HG02943 (cell line): ENCODE measurements around the gene ATP8A2.
"Not testable (repeated sequence)": the region's sequence is repeated elsewhere in the genome, so short reads cannot be mapped to it uniquely, and the experiment has no call there.

Source experiments
- ATAC-seq: cut with Tn5 transposase; IDR thresholded peaks from one replicate; pipeline ENCODE4 v1.9.1; 2021; ENCODE audit warnings: mild to moderate bottlenecking, low read depth, moderate library complexity; ENCODE audit not compliant: unreplicated experiment

The ATP8A2 gene

DNA sequence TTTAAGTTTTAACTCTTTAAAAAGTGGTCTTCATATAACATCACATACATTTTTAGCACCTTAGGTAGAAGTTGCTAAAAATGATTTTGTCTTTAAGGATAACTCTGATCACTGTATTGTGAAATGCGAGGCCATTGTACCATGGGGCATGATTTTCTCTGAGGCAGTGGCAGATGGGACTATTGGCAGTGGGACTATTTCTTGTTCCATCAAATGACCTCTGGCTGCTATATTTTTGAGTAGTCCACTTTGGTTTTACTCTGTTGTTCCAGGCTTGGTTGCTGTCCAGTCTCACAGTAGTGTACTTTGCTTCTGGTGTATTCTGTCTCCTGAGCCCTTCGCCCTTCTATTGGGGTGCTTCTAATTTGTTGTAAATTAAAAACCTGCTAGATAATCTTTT lies 156.5 kb downstream of the ATP8A2 start:
- ATAC-seq: no peak

DNA sequence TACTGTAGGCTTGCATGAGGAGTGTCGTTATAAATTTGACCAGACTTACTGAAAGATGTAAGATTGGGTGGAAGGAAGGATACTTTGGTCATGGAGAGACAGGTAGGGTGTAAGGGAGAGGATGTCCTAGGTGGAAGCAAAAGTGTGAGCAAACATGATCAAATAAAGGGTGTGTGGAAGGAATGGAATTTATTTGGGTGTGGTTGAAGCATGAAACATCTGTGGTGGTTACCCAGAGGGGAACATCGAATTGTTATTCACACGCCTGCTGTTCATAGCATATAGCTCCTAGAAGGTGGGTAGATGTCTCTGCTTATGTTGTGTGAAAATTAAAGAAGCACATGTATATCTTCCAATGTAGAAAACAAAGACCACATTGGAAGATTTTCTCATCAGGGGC lies 157.7 kb downstream of the ATP8A2 start:
- no peak for ATAC-seq

DNA sequence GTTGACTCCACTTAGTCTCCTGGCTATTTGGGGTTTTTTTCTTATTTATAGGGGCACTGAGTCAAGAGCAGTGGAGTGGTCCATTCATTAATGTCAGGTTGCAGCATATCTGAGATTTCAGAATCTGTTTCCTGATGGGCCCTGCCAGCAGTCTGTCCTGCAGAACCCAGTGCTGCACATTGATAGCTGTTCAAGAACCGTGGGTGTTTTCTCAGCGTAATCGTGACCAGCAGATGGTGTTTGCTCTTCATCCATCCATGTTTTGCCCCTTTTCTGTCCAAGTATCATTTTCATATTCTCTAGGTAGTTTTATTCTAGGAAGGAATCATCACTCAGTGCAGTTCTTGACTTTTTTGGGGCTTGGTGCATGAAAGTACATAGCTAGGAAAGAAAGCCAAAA lies 166.5 kb downstream of the ATP8A2 start:
- ATAC-seq: no peak

DNA sequence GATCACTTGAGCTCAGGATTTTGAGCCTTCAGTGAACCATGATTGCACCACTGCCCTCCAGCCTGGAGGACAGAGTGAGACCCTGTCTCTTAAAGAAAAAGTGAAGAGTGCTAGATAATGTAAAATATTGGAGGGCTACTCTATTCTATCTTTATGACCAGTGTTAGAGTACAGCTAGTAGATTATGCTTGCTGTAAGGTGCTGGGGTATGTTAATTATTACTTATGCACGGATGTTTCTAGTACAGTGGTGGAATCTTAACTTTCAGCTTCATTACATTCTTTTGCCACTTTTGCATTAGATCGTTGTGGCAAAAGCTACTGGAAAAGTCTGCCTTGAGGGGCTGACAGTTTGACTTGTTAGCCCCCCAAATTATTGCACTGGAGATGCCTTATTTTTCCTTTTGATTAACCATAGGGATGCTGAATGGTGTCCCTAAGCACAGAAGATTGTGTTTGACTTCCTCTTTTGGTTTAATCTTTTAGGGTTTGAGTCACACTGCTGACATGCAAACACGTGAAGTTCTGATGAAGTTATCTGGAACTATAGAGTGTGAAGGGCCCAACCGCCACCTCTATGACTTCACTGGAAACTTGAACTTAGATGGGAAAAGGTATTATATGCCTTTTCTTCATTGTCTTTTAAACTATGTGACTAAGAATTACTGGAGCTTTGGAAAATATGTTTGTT lies 169.8 kb downstream of the ATP8A2 start:
- no peak for ATAC-seq

DNA sequence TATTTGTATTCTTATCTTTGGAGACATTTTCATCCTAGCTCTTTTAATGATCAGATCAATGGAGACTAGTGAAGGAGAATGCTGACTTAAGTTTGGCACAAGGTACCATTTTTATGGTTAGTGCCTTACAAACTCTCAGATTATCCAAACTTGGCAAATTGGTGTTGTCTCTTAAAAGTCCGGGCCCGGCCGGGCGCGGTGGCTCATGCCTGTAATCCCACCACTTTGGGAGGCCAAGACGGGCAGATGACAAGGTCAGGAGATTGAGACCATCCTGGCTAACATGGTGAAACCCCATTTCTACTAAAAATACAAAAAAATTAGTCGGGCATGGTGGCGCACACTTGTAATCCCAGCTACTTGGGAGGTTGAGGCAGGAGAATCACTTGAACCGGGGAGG lies 177.2 kb downstream of the ATP8A2 start:
- ATAC-seq: not testable (repeated sequence)

DNA sequence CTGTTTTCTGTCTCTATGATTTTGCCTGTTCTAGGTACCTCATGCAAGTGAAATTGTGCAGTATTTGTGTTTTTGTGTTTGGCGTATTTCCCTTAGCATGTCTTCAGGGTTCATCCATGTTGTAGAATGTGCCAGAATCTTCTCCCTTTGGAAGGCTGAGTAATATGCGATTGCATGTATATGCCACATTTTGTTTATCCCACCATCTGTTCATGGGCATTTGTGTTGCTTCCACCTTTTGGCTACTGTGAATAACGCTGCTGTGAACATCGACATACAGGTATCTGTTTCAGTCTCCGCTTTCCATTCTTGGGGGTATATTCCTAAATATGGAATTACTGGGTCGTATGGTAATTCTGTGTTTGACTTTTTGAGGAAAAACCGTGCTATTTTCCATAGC lies 190.0 kb downstream of the ATP8A2 start:
- no peak for ATAC-seq

DNA sequence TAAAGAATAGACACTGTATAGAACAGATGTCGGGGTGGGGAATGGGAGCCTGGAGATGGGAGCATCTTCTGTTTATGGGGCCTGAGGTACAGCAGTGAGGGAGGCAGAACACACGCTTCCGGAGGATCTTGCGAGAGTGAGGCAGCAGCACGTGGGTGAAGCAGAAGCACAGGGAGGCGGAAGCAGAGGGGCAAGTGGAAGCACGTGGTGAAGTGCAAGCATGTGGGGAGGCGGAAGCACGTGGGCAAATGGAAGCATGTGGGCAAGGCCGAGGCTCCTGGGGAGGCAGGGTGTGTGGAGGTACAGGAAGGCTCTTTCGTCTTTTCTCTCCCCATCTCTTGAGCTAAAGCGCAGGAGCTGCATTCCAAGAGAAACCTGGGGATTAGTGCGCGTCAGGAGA lies 198.4 kb downstream of the ATP8A2 start:
- ATAC-seq: no peak

DNA sequence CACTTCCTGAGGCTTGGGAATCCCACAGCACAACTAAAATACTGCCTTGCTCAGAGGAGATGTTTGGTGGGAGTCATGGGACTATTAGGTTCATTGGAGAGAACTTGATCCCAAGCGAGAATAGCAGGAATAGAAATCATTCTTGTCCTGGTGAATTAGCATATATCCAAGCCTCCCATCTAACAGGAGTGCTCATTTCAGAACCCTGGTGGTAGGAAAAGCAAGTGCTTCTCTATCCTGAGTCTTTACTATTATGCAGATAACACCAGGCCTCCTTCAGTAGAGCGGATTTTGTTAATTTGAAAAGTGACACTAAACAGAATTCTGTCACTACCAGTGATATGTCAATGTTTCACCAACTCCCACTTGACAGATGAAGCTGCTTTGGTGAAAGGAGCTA lies 199.5 kb downstream of the ATP8A2 start:
- no peak for ATAC-seq

DNA sequence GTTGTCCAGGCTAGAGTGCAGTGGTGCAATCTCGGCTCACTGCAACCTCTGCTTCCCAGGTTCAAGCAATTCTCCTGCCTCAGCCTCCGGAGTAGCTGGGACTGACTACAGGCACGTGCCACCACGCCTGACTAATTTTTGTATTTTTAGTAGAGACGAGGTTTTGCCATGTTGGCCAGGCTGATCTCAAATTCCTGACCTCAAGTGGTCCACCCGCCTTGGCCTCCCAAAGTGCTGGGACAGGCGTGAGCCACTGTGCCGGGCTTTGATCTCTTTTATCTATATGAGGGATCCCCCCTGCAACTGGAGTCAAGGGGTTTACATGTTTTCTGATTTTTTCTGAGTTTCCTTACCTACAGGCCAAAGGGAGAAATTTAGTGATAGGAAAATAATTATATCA lies 200.4 kb downstream of the ATP8A2 start:
- not testable (repeated sequence) for ATAC-seq

DNA sequence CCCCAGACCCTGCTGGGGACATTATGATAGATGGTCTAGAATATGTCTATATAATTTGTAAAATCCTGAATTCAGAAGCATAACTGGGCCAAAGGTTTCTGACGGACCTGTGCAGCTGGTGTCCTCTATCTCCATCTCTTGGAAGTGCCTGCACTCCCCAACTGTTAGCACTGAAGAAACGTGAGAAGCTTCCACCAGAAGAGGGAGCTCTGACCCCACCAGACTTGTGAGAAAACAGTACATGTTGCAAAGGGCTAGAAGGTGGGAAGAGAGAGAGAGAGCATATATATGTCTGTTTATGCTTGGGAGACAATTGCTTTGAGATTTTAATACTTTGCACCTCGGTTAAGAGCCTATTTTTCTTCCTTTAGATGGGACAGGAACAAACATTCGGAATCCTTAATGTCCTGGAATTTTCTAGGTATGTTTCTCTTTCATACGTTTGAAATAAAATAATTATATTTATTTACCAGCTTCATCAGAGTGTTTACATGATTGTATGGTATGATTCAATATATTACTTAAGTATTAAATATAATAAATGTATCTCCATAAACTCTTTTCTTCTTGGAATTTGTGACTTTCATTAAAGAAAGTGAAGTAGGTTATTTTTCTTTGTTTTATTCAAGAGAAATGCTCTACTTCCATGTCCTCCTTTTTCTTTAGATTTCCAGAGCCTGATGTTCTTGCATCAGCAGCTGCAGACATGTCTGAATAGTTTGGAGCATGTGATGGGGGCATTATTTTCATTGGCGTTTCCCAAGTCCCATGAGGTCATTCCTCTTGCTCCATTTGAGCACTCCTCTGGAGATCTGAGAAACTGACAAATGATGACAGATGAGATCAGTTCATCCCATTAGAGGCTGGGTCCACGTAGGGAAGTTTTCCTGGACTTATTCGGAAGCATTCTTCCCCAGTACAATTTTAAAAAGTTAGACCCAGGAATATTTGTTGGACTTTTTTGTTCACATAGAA lies 202.9 kb downstream of the ATP8A2 start:
- ATAC-seq: peak; percentile 63

DNA sequence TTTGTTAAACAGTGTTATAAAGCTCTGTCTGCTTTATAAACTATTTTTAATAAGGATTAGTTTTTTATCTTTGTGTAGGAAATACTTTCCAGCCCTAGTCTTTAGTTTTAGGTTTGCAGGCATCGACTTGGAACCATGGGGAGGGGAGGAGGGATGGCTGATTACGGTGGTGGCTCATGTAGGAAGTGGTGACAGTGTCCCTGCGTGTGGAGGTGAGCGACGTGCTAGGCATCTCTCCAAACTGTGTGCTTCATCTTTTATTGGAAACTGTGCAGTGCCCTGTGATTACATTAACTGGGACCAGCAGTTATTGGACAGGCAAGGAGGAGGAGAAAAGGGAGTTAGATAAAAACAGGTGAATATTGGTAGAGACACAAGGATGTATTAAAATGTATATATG lies 203.8 kb downstream of the ATP8A2 start:
- no peak for ATAC-seq

DNA sequence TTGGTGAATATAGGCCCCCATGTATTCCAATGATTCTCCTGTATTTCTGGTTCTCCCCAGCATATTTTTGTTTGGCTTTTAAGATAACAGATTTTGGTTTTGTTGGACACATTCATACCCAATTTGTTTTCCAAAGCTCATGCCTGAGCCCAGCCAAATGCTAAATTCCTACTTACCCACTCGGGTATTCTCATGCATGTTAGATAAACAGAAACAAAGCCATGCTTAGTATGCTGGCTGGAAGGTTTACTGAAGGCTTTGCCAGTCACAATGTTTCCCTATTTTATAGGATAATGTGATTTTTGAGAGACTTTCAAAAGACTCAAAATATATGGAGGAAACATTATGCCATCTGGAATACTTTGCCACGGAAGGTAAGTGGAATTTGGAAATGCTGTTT lies 206.8 kb downstream of the ATP8A2 start:
- ATAC-seq: no peak

DNA sequence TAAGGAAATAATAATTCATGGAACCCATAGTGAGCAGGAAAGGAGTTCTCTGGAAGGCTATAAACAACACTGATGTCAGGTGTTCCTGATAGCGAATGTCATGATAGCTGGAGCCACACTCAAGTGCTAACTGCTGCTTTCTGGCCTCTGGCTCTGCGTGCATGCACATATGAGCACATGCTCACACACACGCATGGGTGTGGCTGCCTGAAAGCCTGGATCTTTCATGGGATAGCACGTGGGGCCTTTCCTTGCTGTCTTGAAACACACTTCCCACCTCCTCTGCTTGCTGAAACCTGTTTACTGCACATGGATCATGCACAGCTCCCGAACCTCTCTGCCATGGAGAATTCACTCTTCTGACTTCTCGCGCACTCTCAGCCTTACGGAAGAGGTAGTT lies 207.4 kb downstream of the ATP8A2 start:
- ATAC-seq: no peak

DNA sequence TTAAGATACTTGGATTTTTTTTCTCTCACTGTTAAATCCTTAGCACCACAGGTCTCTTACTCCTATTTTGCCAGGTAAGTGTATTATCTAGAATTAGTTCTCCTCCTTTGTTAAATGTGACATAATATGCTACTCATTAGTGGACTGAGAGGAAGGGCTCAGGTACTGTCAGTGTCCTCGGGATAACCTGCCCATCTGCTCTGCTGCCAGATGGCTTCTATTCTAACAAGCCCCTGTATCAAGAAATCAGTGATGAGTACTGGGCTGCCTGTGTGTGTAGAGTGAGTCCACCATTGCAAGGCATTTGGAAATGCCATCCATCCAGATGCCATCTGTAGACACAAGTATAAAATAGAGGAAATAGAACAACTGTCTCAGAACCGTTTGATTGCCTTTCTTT lies 209.6 kb downstream of the ATP8A2 start:
- no peak for ATAC-seq

DNA sequence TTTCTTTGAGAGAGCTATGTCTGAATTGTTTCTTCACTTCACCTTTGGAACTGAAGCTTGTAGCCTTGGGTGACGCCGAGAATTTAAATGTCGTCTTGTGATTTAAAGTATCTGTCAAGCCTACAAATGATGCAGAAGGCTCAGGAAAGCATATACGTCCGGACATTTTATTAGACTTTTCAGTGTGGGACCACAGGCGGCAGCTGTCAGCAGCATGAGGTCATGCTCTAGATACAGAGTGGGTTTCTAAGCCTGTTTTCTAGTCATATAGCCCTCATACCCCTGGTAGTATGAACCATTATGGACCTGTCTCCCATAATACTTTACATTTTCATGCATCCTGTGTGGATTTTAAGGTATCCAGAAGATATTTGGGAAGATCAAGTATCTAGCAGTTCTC lies 212.3 kb downstream of the ATP8A2 start:
- ATAC-seq: no peak

DNA sequence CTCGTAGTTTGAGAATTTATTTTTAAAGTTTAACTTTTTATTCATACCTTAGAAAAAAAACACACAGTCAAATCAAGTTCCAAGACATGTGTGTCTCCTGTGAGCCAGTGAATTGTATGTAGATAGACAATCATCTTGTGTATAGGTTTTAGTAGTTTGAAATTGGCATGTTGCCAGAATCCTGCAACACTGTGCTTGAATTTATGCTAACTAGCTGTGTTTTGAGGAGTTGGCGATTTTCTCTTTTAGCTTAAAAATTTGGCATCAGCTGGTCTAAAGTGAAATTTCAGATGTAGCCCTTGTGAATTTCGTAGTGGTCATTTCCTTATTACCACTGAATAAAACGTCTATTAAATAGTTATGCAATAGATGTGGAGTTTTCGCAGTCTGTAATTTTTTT lies 213.2 kb downstream of the ATP8A2 start:
- no peak for ATAC-seq

DNA sequence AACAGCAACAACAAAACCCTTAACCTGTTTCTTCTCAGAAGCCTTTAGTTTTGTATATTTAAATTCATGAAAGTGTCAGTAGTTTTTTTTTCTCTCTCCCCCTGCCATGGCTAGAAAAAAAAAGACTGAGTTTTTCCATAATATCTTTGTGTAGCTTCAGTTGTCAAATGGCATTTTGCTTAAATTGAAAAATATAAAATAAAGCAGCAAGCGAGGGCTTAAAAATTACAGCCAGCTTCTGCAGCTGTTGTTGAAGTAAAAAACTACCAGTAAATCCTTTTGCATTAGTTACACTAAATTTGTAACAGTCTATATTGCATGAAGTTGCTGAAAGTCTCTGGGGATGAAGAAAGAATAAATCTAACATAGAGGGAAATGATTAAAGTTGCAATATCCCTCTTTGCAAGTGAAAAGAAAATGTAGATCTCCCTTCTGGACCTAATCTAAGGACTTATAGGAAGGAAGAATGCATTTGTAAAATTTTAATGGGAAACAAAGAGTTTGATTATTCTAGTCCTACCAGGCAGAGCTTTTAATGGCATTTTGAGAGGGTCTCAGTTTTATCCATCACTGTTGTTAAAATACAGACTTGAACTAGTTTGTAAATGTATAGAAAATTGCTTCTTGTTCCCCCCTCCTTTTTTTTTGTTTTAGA lies 215.7 kb downstream of the ATP8A2 start:
- ATAC-seq: no peak

DNA sequence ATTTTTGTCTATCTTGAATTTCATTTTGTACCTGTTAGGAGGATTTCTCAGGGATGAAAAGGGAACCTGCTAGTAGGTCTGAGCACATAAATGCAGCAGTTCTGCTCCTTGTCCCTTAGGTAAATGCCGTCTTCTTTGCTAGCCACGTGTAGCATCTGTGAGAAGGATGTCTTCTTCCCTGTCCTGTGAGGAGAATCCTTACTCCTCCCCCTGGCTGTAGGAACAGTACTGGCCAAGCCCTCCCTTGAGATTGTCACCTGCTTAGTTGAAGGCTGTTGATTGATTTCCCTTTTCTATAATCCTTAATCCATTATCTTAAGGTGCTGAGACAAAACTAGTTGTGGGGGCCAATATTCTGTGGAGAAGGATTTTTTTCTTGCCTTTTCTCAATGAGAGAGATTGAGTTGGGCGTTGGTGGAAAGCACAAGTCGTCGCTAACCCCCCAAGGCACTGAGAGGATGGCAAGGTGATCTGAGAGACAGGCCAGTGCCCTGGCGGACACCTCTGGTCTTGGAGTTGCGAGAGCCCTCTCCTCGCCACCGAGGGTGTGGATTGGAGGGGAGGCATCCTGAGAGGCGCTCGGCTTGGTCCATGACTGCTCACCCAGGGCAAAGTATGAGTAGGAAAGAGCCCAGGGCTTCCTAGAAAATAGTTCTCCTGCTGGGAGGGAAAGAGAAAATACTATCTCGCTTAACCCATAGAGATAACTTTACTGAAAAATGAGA lies 216.7 kb downstream of the ATP8A2 start:
- no peak for ATAC-seq

DNA sequence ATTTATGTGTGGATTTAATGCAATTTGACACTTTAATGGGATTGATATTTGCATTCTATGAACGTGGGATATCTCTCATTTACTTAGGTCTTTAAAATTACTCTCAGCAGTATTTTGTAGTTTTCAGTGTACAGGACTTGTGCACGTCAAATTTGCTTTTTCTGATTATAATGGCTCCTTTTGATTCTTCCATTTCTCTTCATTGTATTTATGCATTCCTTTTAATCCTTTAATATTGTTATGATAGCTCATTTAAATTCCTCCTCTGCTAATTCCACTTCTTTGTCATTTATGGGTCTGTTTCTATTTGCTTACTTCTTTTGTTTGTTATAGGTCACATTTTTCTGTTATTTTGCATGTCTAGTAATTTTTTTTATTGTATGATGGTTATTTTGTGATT lies 226.6 kb downstream of the ATP8A2 start:
- ATAC-seq: no peak

DNA sequence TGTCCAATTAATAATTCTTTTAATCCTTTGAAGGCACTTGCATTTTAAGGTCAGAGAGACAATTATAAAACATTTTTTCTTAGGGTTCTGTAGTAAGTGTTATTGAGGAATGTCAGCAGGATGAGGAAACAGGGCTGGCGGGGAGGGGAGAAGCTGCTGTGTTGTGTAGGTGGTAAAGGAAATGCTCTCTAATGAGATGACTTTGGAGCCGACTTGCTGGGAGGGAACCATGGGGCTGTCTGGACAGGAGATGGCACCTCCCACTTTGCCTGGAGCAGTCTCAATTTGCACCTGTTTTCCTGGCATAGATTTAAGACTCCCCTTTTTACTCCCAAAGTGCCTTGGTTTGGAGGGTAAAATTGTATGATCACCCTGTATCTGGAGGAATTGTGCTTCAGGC lies 230.4 kb downstream of the ATP8A2 start:
- no peak for ATAC-seq

DNA sequence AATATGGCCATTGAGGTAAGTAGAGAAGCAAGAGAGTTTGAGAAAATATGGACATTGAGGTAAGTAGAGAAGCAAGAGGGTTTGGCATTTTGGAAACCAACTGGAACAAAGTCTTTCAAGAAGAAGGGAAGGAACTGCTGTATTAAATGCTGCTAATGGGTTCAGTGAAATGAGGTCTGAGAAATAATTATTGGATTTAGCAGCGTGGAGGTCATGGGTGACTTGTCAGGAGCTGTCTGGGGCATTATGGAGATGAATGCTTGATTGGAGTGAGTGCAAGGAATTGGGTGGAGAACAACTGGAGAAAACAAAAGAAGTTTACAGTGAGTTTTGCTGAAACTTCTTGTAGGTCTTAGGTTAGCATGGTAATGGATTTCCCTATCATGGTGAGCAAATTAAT lies 232.3 kb downstream of the ATP8A2 start:
- ATAC-seq: no peak
